Measurements from ENCODE around the gene CREB5.

Gene CREB5

DNA sequence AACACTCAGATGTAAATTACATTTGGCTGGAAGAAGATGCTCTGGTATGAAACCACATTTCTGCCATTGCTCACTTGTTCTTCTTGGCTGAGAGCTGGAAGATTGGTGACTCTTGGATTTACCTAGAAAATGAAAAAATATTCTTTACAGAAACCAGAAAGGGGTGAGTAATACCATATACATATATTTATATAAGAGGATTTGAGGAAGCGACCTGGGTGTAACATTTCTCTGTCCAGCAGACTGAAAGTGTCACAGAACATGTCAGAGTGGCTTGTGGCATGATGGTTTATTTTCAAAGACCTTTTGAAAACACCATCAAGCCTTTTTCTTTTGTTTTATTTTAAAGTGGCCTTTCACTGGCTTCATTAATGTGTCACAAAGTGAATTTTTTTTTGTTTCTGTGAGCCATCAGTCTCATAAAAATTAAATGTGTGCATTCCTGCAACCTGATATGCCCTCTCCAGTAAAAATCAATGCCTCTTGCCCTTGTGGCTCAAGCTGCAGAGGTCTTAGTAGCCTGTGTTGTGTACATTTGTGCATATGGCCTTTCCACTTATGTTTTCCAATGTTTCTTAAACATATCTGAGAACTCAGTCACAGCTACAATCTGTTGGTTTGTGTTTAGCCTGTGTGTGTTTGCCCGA is 23.5 kb downstream of the CREB5 start:
- DNase-seq = no peak

DNA sequence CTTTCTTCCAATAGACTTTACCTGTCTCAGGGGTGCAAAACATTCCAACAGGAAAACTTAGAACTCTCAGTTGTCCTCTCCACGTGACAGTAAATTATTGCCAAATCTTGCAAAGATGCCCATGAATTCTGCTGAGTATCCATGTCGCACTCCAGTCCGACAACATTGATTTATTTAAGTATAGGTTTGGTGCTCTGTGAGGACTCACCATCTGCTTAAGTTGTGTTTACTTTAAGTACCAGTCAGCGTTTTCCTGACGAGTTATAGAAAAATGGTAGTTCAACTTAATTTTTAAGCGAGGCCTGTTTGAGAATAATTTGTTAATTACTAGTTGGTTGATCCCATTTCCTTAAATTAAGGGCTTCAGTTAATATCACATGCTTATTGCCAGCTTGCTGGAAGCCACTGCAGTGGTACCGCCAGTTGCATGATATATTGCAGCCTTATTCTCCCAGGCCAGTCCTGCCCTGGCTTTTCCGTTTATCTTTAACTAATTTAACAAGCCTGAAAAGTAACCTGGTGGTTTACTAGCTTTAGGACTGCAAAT is 27.8 kb downstream of the CREB5 start:
- DNase-seq = no peak

DNA sequence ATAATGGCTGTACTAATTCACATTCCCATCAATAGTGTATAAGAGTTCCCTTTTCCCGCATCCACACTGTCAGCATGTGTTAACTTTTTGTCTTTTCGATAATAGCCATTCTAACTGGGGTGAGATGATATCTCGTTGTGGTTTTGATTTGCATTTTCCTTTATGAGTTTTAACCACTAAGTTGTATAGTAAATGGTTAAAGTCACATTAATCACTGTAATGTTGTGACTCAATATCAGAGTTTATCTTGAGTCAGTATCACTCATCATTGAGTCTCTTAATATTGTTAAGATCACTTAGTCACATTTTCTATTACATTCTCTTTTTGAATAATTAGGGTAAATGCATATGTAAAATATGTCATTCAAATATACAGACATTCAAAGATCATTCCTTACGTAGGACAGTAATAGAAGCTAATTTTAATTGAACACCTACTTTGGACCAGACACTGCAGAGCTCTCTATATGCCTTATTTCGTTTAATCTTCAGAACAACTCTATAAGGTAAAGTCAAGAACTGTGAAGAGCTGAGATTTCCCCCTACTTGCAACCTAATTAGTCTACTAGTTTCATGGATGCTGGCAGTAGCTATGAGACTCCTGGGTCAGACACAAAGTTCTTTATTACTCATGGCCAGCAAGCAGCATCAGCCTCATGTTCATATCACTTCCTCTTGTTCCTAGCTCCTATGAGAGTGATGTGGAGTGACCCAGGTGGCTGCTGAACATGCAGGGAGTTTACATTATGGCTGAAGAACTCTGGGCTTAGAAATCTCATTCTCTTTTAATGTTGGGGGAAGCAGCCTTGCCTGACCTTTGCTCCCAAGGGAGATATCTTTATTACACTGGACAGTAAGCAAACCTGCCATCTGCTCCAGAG is 30.5 kb downstream of the CREB5 start:
- no peak for DNase-seq

DNA sequence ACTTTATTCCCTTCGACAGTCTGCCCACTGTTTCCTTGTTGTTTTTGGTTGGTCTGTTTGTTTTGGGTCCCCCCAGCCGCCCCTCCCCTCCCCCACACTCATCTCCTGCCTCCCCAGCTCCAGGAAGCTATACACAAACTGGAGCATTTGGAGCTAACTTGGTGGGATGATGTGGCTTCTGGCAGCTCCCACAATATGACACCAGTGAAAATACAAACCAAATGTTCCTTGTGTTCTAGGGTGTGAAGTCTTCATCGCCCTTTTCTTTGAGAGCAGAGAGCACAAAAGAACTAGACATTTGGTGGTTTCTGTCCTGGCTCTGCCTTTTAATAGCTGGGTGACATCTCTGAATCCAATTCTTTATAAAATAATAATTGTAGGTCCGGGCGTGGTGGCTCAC is 33.8 kb downstream of the CREB5 start:
- no peak for DNase-seq

DNA sequence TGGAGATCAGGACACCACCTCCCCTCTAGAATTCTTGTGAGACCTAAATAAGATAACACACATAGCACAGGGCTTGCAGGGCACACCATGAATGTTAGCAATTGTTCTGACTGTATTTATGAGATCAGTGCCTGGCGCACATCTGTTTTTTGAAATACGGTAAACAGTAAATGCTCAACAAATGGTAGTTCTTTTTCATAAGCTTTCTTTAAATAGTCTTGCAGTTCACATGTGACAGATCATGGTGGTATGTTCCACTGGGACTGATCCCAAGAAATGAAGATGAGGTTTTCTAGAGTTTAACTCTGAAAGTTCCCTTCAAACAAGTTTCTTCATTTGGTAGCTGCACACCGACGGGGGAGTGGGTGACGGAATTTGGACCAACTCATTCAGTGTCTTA is 34.8 kb downstream of the CREB5 start:
- DNase-seq = no peak

DNA sequence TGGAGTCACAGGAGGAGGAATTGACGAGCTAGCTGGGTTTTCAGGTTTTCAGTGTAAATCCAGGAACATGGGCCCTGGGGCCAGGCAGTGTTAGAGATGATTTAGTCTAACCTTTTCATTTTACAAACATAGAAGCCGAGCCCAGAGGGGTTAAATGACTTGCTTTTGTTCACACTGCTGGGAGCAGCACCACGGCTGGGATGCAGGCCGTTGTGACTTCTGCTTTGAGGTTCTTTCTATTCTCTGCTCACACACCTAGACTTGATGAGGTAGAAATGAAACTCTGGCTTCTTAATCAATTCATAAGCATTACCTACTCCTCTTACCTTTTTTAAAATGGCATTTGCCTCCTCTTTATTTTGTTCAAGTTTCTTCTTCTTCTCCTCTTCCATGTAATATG is 36.4 kb downstream of the CREB5 start:
- no peak for DNase-seq

DNA sequence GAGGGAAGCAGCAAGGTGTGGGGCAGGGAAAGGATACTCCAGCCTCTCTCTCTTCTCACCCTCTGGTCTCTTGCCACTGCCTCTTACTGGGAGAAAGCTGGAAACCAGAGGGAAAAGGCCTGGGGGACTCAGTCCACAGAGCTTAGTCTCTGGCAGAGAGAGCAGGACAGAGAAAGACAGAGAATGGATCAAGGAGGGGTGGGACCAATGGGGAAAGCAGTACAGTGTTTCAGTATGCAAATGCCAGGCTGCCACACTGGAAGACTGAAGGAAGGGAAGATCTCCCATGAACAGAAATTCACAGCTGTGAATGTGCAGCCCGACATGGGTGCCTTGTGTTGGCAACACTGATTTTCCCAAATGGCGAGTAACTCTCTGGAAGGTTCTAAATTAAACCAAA is 40.4 kb downstream of the CREB5 start:
- no peak for DNase-seq

DNA sequence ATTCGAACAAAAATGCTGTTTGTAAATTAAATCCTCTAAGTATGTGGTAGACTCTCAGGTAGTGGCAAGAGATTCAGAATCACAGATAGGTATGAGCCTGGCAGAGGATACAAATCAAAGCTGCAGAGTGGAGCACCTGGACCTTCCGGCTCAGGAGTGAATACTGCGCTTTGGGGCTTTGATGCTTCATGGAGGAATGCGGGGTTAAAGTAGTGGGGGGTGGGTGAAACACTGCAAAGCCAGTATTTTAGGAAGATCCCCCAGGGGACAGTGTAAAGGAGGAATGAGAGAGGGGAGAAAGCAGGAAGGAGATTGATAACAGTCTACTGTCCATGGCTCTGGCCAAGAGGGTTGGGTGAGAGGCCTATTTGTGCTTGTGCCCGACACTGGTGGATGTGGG is 43.2 kb downstream of the CREB5 start:
- no peak for DNase-seq

DNA sequence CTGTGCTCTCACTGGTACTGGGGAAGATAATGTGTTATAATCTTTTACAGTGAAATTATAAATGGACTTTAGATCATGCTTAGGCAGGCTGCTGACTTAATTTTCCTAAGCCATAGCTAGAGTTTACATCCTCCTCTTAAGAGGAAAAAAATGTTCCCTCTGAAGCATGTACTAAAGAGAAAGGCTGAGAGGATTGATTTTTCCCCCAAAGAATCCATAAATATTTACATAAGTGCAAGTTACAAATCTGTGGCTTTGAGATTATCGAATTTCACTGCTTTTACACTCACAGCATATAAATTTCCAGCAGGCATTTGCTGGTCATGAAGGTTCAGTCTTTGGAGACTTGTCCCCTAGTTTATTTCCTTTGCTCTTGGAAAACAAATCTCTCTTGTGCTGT is 43.7 kb downstream of the CREB5 start:
- DNase-seq = no peak

DNA sequence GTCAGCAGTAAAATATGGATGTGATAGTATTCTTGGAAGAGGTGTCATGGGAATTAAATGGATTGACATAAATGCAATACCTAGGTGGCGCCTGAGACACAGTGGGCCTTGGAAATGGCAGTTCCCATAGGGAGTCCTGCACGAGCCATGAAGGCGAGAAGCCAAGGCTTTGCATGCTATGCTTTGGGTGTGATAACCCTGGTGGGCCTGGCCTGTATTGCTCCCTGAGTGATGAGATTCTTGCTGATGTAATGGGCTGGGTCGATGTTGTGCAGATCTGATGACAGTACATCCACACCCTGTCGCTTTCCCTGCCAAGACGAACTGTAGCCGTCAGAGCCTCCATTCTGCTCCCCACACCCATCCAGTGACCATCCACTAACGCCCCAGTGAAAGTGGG is 46.4 kb downstream of the CREB5 start:
- no peak for DNase-seq

DNA sequence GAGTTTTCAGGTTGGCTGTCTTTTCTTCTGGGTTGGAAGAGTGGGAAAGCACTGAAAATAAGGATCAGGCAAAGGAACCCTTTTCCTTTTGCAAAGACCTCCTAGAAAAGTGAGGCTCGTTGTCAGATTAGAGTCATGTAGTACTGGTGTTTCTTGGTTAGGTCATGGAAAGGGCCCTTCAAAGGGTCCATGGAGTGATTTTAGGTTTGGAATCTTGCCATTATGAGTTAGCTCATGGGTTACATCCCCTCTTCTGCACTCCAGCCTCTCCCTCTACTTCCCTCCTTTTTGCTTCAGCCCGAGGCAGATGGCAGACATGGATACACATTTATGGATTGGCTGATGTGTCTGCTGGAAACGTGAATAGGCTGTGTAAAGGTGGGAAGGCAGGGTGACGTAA is 47.0 kb downstream of the CREB5 start:
- no peak for DNase-seq

DNA sequence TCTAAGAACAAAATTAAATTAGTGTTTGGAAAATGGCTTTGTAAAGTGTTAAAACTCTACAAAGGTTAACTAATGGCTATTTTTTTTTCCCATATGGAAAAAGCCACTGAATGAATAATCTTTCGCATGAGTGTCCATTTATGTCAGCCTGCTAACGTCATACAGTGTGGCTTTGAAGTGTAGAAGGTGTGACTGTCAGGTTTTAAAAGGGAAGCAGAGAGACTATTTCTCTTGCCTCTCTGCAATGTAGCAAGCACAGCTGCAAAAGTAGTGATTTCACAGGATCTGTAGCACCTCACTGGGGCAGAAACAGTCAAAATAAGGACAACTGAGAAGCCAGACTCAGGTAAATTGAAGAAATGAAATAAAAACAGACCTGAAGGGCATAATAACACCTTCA is 53.4 kb downstream of the CREB5 start:
- DNase-seq = no peak

DNA sequence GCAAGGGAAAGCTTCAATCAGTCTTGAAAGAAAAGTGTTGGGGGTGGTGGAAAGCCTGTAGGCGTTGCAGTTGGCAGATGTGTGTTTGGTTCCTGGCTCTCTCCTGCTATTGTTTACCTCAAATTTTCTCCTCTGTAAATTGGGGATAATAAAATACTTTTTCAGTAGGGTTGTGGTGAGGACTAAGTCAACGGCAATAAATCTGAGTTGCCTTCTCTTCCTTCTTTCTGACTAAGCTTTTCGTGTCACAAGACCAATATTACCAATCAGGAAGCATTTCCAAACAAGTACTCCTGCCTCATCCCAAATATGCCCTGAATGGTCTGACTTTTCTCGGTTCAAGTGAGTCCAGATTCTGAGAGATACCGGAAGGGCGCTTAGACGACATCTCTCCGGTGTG is 54.0 kb downstream of the CREB5 start:
- DNase-seq = no peak

DNA sequence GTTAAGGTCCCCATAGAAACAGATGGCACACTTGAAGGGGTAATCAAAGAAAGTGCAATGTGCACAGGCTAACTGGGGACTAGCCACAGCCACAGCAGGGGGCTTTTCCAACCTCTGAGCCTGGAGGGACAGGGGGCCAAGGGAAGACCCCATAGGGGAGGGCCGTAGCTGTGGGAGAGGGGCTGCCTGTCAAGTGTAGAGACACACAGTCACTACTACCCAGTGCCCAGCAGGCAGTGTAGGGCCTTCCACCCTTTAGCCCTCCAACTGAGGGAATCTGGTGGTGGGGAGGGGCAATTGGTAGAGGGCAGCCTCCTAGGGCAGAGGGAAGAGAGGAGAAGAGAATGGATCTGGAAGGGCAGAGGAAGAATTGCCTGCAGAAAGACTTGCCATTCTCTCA is 54.6 kb downstream of the CREB5 start:
- DNase-seq = no peak

DNA sequence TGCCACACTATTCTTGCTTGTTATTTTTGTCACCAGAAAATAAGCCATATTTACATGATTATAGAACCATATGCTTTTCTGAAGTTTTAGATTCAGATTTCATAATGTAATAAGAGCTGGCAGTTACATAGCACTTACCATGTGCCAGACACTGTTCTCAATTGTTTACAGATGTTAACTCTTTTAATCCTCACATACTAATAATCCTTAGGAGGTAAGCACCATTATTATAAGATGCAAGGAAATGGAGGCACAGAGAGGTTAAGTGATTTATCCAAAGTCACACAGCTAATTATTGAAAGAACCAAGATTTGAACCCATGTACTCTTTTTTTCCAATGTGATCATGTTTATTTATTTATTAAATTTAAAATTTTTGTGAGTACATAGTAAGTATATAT is 57.2 kb downstream of the CREB5 start:
- DNase-seq = no peak

DNA sequence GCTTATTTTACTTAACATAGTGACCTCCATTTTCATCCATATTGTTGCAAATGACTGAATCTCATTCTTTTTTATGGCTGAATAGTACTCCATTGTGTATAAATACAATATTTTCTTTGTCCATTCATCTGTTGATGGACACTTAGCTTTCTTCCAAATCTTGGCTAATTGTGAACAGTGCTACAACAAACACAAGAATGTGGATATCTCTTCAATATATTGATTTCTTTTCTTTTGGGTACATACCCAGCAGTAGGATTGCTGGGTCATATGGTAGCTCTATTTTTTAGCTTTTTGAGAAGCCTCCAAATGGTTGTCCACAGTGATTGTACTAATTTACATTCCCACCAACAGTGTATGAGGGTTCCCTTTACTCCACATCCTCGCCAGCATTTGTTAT is 58.0 kb downstream of the CREB5 start:
- no peak for DNase-seq

DNA sequence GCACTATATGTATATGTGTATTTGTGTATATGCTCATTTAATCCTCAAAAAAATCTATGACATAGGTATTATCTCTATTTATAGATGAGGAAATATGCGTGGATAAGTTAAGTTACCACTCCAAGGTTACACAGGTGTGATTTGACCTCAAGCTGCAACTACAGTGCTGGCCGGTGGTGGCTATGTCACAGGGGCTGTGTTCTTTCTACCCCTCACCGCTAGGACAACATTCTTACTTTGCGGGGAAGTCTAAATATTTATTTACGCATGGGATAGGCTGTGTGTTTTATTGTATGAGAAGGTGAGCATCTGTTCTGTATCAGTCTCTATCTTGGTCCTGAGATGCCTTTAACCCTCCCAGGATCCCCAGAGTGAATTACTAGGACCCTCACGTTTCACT is 60.0 kb downstream of the CREB5 start:
- no peak for DNase-seq

DNA sequence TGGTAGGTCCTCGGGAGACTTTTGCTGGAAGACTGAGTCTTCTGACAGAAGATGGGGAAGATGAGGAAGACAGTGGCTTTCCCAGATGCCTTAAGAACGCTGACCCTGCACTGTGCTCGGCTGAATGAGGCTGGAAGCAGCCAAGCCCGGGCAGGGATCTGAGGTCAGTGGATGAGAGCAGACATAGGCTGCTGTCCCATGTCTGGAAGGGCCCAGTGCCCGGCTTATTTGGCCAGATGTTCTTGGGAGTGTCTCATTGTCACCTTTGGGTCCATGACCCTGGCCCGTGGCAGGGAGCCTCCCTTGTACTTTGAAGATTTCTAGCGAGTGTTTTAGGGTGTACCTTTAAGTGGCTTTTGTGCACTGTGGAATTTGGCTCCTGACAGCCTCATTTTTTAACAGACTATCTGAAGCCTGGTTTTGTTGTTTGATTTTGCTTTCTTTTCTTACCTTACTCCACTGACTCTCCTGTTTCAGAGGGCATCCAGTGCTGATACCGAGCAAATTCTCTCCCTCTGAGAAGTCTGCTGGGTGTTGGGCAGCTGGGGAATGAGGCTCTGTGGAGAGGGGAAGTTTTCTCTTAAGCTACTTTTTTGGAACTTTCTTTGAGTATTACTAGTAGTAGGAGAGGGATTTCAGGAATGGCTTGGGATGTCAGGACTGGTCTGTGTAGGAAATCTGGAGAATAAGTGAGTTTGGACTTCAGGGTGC is 61.4 kb downstream of the CREB5 start:
- DNase-seq = no peak

DNA sequence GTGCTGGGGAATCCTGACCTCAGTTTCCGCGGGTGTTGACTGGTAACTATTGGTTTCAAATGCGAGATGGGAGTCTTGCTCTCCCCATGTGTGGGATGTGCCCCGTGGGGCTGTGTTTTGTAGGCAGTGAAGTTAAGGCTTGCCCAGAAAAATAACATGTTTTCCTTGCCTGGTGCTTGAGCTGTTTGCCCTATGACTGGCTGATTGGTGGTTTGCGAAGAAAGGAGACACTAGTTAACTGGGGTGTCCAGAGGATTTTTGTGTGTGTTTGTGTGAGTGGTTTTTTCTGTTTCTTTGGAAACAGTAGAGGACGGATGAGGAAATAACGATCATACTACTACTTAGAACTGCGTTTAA is 61.9 kb downstream of the CREB5 start:
- DNase-seq = no peak

DNA sequence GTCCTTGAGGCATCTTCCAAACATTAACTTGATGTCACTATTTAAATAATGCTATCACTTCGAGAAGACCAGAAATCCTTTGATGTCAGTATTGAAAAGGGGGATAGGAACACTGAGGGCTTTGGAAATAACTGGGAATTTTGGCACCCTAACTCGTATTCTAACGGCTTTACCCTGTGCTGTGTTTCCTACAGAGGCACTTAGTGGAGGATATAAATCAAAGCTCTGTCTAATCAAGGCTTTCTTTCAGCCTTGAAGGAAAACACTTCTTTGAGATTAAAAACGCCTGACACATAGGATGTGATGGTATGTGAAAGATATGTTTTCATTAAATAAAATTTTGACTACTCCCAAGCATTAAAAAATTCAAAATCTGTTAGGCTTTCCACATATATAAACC is 62.3 kb downstream of the CREB5 start:
- no peak for DNase-seq

DNA sequence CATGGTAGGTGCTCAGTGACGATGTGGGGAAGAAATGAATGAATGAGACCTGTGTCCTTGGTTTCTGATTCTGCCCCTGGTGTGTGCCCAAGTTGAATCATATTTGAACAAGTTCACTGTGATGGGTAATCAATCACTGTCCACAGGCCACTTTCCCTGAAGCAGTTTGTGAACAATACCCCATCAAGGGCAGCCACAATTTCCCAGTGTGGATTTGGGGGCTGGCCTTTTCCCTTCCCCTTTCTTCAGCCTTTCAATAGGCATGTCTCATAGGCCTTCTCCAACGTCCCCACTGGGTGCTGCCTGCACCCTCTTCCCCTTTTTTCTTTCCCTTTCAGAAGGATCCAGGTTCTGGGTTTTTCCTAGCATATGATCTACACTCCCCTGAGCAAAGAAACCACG is 64.7 kb downstream of the CREB5 start:
- no peak for DNase-seq

DNA sequence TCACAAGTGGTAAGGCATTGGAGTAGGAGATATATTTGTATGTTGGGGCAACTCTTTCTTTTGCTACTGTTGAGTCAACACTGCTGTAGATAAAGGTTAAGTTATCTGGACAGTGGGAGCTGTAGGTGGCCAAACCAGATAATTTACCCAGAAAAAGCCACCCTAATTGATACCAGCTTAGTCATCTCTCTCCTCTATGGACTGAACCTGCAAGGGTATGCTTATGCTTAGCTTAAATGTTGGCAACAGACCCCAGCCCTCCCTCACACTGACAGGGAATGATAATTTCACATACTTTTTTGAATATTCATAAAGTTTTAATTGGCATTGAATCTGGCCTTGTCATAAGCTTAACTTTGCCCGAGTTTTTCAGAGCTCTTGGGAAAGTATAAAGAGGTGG is 66.3 kb downstream of the CREB5 start:
- DNase-seq = no peak

DNA sequence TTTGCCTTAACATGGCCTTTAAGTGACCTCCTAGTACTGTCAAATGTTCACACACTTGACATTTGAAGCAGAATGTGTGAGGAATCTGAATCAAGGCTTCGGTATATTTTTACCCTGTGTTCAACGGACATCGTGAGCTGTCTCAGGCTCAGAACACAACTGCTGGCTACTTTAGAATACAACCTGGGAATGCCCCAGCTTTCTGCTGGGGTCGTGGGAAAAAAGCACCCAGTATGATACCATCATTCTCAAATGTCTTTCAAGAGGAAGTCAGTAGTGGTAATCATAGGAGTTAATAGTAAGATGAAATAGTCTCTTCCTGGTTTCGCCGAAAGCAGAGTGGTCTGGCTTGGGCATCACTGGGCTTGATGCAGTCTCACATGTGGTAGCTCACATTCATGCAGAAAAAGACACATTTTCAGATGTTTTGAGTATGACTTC is 67.2 kb downstream of the CREB5 start:
- no peak for DNase-seq

DNA sequence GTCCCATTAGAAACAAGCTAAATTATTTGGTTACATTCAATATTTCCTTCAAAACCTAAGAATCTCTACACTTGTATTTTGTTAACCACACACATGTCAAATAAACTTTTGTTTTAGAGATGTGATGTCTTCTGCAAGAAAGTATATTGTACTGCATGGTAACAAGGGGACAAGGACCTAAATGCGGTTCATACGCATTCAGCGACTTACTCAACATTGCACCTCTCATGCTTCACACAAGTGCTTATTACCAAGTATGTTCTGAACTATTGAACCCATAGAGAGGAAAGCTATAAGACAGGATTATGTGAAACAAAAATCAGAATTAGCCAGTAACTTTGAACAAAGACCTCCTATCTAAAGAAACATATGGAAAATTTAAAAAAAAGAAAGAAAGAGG is 68.3 kb downstream of the CREB5 start:
- DNase-seq = no peak

Data from activated naive CD4-positive, alpha-beta T cell treated with Interleukin-2 at 50 U/mL for 16 hours (primary cell).